Epithelial cell of proximal tubule (primary cell): ENCODE results near the gene TMEM176B. TPM values are rescaled to one million over a fixed set of nuclear protein-coding genes. Genes with fewer than 3 reads are reported as not detected.

Experiments used
- DNase-seq: peaks from one replicate; pipeline ENCODE4 v3.0.0-alpha.2; 2011; ENCODE audit warnings: low read depth
- H3K4me3 ChIP-seq: 2 replicates; pipeline ENCODE4 v1.5.1; 2011; ENCODE audit warnings: low read depth, mild to moderate bottlenecking, low read length
- total RNA-seq: library from RNA; depleted of rRNA; stranded (reverse); fragments of >200 nt; gene quantifications from 2 replicates; pipeline ENCODE4 v1.2.3, GENCODE V29; 2015
- TF ChIP-seq, protein P1 (sequence below): conservative IDR thresholded peaks from 2 replicates; pipeline ENCODE4 v1.5.1; 2012; ENCODE audit warnings: low read depth, mild to moderate bottlenecking, low read length

The TMEM176B gene
- total RNA-seq = 1.7 TPM in 1 of 2 replicates, not detected in the other

DNA sequence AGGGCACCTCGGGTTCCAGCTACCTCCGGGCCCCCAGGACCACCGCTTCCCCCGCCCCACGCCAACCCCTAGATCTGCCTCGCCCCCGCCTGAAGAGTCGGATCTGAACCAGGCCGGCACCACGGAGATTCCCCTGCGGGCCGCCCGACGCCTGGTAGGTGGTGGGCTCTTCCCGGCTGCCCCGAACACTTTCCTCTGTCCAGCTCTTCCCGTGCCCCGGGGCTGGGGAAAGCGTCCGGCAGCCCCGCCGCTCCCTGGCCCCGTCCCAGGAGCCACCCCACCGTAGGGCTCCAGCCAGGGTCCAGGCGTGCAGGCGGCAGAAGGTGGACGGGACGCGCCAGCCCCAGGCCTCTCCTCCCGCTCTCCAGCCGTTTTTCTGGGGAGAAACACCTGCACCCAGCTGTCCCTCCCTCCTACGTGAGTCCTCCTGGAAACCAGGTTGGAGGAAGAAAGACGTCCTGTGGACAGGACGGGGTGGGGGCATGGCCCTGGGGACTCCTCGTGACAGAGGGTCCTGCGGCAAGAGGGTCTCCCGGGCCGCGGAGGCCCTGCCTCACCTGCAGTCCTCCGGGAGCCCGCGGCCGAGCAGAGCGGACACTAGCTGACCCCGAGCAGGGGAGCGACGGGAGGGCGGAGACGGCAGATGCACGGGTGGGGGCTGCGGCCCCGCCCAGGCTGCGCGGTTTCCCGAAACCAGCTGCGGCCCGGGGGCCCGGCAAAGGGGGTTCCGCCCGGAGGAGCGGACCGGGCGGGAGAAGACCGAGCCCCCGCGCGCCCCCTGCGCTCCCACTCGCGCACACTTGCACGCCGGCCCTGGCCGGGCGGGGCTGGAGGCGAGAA, at the start of gene TMEM176B:
Gene TMEM176B (minus strand): TSS at position 624 of the 840 bp plus-strand sequence. CDS start 3,795 bp downstream, outside the sequence.
- H3K4me3 ChIP-seq = peak within 1 kb of the TSS; percentile 49
- DNase-seq = no peak
- TF ChIP-seq, protein P1, sequence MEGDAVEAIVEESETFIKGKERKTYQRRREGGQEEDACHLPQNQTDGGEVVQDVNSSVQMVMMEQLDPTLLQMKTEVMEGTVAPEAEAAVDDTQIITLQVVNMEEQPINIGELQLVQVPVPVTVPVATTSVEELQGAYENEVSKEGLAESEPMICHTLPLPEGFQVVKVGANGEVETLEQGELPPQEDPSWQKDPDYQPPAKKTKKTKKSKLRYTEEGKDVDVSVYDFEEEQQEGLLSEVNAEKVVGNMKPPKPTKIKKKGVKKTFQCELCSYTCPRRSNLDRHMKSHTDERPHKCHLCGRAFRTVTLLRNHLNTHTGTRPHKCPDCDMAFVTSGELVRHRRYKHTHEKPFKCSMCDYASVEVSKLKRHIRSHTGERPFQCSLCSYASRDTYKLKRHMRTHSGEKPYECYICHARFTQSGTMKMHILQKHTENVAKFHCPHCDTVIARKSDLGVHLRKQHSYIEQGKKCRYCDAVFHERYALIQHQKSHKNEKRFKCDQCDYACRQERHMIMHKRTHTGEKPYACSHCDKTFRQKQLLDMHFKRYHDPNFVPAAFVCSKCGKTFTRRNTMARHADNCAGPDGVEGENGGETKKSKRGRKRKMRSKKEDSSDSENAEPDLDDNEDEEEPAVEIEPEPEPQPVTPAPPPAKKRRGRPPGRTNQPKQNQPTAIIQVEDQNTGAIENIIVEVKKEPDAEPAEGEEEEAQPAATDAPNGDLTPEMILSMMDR = no peak

- no peak for DNase-seq
- no peak overlapping the region for H3K4me3 ChIP-seq
- TF ChIP-seq, protein P1 = no peak
These were observed 49.1 kb upstream of the TMEM176B start for GRCh38 chr7:150849204-150849775.

- DNase-seq = no peak
- TF ChIP-seq, protein P1 = no peak
These were observed 48.5 kb upstream of the TMEM176B start for GRCh38 chr7:150848561-150849115.

DNA sequence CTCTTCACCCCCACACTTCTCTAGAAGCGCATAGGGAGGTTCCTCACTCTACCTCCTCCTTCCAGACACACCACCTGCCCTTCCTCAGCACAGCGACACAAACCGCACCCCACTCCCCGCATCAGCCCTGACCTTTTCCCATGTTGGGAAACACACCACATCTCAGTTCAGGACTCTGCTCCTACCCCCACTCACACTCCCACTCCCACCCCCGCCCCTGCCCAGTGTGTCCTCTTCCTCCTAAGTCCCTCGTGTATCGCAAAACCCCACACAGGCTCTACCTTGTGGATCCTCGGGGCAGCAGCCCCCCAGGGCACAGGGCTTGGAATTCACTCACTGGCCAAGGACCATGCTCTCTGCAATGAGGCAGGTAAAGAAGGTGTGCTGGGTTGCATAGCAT, 47.9 kb upstream of the TMEM176B start:
- no peak for DNase-seq
- no peak overlapping the region for H3K4me3 ChIP-seq
- TF ChIP-seq, protein P1 = no peak

More at GRCh38 chr7:150848561-150849115, 48.5 kb upstream of the TMEM176B start:
- H3K4me3 ChIP-seq = no peak overlapping the region

- no peak for DNase-seq
- no peak overlapping the region for H3K4me3 ChIP-seq
- TF ChIP-seq, protein P1 = no peak
These were observed 47.4 kb upstream of the TMEM176B start for GRCh38 chr7:150847536-150847935.

- DNase-seq = no peak
- no peak overlapping the region for H3K4me3 ChIP-seq
- TF ChIP-seq, protein P1 = no peak
These were observed 46.3 kb upstream of the TMEM176B start for GRCh38 chr7:150846291-150847115.
